GM12874 (cell line): Measurements from ENCODE around the gene ITGA2.

Experiments used
- CTCF ChIP-seq: IDR thresholded peaks from 2 replicates; pipeline ENCODE4 v1.5.1; 2011; ENCODE audit warnings: low read depth, mild to moderate bottlenecking, control low read depth, low read length, moderate library complexity; ENCODE audit not compliant: insufficient read depth

Gene ITGA2

GRCh38 chr5:53031695-53032096, 42.5 kb downstream of the ITGA2 start:
- no peak for TF ChIP-seq CTCF

- TF ChIP-seq CTCF: no peak
These were observed 43.0 kb downstream of the ITGA2 start for GRCh38 chr5:53032188-53032587.

GRCh38 chr5:53034832-53035231, 45.7 kb downstream of the ITGA2 start:
- no peak for TF ChIP-seq CTCF

- TF ChIP-seq CTCF: peak; percentile 41; the same call in 1 of the 2 replicates
These were observed 46.8 kb downstream of the ITGA2 start for GRCh38 chr5:53035868-53036381.

GRCh38 chr5:53037141-53037859, 48.1 kb downstream of the ITGA2 start:
- TF ChIP-seq CTCF: no peak

- TF ChIP-seq CTCF: no peak
These were observed 49.2 kb downstream of the ITGA2 start for GRCh38 chr5:53038196-53038847.

- no peak for TF ChIP-seq CTCF
These were observed 50.7 kb downstream of the ITGA2 start for GRCh38 chr5:53039855-53040254.
